ENCODE data around the gene PHACTR1.
A peak's percentile ranks its signal among the peaks of the same experiment; 100 is the strongest.
"Not testable (repeated sequence)": the region's sequence is repeated elsewhere in the genome, so short reads cannot be mapped to it uniquely, and the experiment has no call there.

The PHACTR1 gene

DNA sequence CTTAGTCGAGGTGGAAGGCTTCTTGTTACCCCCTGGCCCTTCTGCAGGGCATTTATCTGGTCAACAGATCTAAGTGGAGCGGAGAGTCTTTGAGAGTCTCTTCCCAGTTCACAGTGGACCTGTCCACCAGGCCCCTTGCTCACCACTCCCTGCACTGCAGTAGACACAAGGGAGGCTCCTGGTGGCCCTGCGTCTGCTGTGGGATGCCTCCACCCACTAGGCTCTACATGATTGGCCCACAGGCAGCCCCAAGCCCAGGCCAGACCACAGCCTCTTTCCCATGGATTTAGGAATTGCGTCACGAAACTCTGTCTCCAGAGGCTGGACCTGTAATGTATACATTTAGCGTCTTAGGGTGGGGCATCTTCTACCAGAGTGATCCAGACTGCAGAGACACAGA is 583.4 kb downstream of the PHACTR1 start:
- DNase-seq, result no peak

DNA sequence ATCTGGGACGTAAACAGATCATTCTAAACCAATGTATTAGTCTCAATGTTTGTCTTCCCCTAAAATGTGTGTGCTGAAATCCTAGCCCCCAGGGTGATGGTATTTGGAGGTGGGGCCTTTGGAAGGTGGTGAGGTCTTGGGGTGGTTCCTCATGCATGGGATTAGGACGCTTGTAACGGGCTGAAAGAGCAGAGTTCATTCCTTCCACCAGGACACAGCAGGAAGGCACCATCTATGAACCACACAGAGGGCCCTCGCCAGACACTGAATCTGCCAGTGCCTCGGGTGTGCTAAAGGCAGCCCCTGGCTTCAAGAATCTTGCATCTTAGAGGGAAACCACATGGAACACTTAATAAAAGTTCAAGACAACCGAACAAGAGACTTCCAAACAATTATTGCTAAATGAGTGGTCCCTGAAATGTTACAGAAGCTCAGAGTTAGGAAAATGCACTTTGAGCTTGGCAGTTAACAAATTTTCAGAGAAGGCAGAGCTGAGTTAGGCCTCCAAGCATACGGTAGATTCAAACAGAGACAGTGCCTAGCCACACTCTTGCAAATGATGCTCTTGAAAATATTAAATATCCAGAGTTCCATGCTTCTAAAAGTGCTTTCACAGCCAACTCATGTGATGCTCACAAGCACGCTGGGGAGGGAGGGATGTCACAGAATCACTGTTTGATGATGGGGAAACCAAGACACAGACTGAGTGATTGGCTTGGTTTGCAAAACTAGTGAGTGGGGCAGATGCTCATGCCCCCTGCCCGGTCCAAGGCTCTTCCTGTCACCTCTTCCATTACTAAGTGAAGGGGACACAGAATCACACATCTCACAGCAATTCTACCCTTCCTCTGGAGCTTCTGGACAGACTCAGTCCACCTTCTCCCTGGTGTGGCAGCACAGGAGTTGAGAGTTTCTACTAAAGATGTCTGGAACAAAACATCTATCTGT is 584.4 kb downstream of the PHACTR1 start:
- no peak for DNase-seq

DNA sequence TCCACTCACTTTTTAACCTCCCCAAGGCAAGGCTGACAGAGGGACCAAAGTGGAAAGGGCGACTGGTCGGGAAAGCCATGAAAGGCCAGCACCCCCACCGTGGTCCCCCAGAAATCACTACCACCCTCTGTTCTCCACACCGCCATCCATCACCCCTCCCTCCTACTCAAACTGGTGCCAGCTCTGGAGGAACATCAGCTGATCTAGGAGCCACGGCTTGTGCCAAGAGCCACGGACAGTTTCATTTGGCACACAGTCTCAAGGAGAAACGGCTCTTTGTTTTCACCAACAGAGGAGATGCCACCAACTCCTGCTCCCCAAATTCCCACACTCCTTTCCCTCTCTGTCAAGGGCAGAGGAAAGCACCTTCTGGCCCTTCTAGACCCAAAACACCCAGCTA is 585.7 kb downstream of the PHACTR1 start:
- no peak for DNase-seq

DNA sequence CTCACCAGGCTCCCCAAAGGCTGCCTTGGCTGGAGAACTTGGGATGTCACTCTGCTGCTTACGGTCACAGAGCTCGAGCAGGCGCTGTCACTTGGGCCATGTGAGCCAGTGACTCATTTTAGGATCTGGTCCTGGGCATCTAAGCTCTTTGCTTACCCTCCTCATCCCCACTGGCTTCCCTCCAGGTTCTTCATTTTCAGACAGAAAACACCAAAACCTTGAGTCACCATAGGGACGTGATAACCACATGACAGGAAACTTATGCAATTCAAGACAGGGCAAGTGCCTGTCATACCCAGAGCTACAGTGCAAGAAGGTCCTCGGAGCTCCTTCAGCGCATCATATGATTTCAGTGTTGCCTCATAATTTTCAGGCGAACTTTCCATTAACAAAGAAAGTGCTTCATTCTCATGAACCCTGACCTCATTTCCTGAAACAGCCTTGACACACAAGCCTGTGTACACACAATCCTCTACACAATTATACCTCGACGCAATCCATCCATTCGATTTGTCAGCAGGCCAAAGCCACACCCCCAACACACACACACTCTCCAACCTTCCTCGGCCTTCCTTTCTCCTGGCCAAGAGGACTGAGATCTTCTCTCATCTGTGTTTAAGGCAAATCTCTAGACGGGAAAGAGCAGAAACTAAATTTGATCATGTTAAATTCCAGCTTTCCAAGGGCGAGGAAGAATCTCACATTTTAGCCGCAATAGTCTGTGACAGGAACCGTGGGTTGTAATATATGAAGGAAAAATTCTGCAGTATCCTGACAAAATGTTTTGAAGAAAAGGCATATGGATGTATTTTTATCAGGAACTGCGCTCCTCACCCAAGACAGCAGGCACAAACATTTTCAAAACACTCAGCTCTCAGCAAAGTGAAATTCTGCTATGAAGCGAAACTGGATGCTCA is 586.4 kb downstream of the PHACTR1 start:
- DNase-seq, result peak; percentile 52

DNA sequence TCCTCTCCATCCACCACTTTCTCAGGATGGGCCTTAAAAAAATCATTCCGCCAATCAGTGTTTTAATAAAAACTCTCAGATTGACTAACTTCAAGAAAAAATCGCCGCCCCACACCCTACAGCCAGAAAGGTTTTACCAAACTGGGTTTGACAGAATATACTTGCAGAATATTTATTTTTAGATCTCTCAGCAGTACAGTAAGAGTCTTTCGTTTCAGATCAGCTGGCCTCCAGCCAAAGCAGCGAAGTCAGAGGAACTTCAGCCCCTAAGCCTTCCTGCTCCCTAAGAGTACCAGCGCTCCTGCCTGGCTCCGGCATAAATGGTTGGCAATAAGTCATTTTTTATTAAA is 587.1 kb downstream of the PHACTR1 start:
- peak; percentile 78 for DNase-seq

DNA sequence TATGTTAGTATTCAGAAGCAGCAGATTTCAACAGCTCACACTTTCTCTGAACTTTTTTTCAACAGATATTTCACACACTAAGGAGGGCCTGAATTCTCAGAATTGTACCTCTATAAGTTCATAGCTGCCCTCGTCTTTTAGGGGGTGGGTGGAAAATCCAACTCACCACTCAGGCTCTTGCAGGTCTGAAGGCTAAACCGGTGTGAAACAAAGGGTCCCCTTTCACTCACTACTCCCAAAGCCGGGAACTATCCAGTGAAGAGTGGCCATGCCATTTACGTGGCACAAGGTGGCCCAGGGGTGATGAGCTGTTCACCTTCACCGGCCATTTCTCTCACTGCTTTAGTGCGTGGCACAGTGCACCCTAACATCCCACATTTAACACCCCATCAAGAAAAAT is 587.5 kb downstream of the PHACTR1 start:
- no peak for DNase-seq

DNA sequence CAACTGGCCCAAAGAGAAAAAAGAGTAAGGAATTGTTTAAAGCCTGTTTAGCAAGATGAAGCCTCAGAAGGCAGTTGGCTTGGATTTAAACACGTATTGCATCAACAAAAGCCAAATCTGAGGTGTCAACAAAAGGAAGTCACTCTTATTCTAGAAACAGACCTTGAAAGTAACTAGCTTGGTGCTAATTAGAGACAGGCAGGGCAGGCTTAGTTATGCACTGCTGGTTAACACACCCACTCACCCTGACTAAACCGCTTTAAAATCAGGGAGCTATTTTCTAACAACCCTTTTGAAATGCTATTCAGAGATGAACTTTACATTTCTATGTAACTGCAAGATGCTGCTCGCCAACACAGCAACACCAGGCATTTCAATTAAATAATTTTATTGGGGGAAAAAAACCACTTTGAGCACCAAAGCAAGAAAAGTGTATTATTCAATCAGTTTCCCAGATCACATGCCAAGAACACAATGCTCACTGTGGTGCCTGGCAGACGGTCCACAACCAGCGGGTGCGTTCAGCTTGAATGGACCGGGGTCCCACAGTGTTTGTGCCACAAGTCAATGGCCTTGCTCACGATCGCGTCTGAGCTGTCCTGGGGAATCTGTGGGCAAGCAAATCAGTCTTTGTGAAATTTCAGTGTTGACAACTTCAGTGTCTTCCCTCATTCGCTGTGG is 588.2 kb downstream of the PHACTR1 start:
- DNase-seq, result no peak

DNA sequence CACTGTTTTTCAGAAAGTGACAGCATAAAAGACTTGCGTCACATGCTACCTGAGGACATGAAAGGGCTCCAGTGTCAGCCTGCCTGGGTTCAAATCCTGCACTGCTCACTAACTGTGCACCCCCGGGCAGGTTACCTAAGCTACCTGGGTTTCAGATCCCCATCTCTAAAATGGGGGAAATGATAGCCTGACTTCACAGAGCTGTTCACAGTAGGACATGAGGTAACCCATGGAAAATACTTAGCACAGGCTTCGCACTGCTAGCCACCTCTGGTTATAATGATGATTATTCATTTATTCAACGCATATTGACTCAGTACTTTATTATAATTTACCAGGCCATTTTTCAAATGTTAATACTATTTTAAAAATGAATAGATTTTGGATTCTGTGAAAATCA is 588.7 kb downstream of the PHACTR1 start:
- no peak for DNase-seq

DNA sequence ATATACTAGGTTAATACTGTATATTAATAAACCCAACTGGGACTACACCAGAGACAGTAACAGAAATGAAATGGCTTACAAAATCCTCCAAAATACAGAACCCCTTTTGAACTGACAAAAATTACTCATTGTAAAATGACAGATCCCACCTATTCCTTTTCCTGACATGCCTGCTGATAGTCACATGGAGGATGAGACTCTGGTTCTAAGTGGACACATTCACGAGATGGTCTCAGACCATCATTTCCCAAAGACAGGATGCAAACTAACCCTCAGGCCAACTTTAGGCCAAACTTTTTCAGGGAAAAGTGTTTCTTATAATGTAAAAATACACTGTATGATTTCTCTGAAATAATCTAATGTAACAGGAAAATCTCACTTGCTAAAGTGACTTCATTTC is 589.2 kb downstream of the PHACTR1 start:
- no peak for DNase-seq

DNA sequence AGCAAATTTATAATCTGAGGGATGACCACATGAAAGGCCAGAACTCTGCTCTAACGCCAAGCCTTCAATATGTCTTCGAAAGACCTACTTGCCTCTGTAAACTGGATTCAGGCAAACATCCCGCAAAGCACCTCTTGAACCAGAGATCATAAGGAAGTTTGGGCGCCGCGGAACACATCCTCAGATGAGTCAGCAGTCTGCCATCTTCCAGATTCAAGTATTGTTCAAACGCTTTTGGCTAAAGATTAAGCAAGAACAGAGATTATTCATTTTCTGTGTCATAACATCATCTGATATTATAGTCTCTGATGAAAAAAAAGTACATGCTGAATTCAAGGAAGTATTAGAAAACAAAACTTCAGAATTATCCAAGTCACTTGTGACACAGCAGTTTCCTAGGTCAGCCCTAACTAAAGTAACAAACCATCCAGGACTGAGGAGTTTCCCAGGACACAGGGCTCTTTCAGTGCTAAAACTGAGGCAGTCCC is 591.0 kb downstream of the PHACTR1 start:
- no peak for DNase-seq

DNA sequence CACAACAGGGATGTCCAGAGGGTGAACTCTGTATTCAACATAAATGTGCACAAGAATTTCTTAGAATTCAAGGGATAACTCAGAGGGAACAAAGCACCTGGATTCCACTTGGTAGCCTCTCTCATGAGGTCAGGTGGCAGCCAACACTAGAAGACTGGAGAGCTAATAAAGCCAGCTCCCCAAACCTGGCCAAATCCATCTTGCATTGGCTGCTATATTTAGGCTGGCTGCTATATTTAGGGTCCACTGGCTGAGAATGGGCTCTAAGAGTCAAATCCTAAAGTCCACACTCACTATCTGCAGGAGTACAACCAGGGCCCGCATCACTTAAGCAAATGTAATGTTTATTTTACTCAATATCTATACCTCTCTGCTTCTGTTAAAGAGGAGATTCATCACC is 591.8 kb downstream of the PHACTR1 start:
- DNase-seq, result no peak

DNA sequence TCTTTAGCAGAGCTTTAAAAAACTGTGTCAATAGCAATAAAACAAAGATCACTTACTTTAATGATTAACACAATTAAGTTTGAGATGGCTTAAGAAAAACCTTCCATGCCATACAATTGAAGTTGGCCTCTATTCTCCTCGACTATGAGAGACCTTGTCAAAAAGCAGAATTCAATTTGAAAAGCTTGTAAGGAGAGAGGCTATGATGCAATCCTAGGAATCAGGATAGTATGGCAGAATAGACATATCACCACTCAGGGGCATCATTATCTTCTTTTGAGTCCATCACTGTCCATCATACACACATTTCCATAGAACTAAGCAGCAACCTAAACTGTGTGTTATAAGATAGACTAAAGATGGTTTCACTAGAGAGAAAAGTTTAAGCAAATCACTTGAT is 594.6 kb downstream of the PHACTR1 start:
- no peak for DNase-seq

DNA sequence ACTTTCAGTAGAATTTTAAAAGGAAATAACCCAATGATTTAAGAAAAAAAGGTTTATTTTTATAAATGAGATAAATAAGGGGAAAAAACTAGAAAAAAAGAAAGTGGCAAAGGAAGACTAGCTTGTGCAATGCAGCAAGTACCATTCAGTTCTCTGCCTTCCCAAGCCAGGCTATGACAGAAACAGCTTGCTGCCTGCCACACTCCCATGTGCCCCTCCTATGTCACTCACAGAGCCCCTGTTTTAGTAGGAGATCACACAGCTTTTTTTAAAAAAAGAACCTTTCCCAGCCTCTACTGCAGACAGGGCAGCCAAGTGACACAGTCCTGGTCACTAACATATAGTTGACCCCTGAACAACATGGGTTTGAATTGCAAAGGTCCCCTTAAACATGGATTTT is 598.2 kb downstream of the PHACTR1 start:
- no peak for DNase-seq

DNA sequence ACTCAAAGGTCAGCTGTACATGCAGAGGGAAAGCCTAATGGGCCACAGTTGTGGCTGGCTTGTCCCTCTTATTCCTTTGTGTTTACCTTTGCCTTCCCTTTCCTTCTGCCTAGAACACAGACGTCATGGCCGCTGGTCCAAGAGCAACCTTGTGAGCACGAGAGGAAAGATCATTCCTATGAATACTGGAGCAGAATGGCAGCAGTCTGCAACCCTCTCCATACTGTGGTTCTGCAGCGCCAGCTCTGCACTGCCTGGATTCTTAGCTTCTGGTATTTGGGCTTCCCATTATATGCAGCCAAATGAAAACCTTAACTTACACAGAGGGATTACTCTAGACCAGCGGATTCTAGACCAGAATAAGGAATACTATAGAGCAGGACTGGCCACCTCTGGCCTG is 599.3 kb downstream of the PHACTR1 start:
- no peak for DNase-seq

DNA sequence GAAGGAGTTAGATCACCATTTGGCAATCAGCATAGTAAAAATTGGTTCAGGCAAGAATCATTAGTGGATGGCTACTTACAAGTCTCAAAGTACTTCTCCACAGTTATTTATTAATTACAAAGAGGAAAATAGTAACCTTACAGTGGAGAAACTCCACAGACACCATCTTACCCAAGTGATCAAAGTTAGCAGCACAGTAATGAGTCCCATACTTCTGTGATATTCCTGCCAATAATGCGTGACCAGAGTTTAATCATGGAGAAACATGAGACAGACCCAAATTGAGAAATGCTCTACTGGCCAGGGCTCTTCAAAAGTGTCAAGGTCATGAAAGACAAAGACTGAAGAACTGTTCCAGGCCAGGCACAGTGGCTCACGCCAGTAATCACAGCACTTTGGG is 602.3 kb downstream of the PHACTR1 start:
- no peak for DNase-seq

DNA sequence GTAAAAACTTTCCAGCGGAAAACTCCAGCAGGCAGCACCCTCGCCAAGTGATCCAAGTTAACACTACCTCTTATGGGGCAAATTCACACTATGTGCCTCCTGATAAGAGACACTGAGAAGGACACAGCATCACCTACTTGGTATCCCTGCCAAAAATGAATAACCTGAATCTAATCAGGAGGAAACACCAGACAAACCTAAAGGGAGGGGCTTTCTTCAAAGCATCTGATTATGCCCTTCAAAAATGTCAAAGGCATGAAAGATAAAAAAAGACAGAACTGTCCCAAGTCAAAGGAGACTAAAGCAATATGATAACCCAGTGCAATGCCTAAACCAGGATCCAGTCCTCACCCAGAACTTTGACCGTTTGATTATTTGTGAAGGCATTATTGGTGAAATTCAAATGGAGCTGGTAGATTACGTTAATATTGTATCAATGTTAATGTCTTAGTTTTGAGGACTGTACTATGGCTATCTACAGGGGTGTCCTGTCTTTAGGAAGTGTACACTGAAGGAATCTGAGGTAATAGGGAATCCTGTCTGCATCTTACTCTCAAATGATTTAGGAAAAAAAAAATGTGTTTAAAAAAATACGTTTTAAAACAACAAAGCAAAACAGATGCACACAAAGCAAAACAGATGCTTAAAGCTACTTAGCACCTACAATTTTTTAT is 603.5 kb downstream of the PHACTR1 start:
- no peak for DNase-seq

DNA sequence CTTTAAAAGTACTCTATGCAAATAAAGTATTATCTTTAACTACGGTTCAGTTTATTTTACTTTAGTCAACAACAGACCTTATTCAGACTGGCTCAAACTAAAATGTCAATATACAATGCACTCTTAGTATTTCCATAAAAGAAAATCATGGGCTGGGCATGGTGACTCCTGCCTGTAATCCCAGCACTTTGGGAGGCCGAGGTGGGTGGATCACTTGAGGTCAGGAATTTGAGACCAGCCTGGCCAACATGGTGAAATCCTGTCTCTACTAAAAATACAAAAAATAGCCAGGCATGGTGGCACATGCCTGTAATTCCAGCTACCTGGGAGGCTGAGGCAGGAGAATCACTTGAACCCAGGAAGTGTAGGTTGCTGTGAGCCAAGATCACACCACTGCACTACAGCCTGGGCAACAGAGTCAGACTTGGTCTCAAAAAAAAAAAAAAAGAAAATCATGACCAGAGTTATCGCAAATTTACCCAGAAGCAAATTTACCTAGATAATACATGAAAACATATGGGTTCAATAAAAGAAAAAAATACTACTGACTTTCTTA is 609.5 kb downstream of the PHACTR1 start:
- DNase-seq, result not testable (repeated sequence)

DNA sequence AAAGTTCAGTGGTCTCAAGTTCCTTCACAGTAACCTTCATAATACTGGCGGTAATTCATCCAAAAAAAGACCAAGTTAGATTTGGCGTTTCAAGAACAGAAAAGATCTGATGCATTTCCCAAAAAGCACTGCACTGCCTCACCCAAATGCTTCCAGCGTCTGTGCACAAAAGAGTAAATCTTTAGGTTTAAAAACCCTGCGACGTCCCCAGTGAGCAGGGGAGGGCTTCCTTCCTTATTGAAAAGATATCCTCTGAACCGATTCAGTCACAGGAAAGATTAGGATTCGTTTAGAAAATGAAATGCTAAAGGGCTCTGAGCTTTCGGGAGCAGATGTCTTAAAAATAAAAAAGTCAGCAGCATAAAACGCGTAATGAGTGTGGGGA is 611.1 kb downstream of the PHACTR1 start:
- no peak for DNase-seq

DNA sequence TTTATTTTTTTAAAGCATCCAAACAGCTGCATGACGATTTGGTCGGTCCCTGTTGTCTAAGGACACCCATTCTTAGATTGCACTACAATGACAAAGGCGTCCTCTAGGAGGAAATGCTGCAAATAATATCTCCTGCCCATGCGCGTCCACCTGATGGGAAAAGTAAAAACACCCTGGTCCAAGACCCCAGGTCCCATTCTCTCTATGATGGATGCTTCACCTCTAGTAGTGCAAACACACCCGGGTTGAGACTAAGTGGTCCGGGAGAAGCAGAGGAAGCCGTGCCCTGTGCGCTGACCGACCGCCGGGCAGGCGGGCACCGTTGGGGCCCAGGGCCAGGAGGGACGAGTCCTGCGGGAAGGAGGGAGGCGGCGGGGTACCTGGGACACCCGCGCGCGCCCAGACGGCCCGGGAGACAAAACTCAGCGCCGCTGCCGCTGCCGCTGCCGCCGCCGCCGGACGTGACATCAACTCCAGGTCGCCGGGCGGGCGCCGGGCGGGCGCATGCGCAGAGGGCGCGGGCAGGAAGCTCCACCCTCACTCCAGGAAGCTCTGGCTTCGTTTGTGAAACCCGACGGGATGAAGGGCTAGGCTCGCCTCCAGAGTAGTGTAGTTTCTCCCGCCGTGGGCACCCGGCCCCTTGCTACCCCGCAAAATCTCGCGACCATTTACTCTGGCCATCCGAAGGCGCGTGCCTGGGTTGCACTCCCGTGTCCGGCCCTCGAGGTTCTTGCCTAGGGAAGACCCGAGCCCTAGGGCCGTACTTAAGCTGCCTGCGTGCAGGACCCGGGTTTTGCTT is 611.7 kb downstream of the PHACTR1 start, which contains the start of gene TBC1D7:
TBC1D7 (minus strand) TSS at position 462 of the 799 bp plus-strand sequence. CDS start 1,639 bp downstream, outside the sequence.
- peak; percentile 96 for DNase-seq

DNA sequence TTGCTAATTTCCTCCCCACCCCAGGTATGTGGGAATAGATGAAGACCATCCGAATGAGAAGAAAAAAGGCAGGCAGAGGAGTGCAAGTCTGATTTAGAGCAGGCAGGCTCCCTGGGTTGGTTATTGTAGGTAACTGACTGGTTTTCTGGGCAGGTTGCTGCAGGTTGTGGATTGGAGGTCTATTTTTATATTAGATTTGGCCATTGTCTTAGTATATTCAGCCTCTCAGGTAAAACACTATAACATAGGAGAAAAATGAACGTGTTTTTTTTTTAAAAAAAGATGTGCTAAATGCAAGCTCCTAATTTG is 612.3 kb downstream of the PHACTR1 start:
- no peak for DNase-seq

All from femur (tissue), 1 donor.